DND-41 (cell line): ENCODE measurements around the gene TRPM3.

Experiments
- EZH2 ChIP-seq: IDR thresholded peaks from 3 replicates; pipeline ENCODE4 v1.6.1; 2012; ENCODE audit warnings: borderline replicate concordance, low read depth, mild to moderate bottlenecking, moderate library complexity, low read length, inconsistent platforms; ENCODE audit not compliant: severe bottlenecking
- TF ChIP-seq, protein P1 (sequence below): IDR thresholded peaks from 2 replicates; pipeline ENCODE4 v1.5.1; 2012; ENCODE audit warnings: borderline replicate concordance, low read length, moderate library complexity, mild to moderate bottlenecking; ENCODE audit not compliant: poor library complexity, severe bottlenecking; ENCODE audit errors: extremely low read depth

- TF ChIP-seq, protein P1, sequence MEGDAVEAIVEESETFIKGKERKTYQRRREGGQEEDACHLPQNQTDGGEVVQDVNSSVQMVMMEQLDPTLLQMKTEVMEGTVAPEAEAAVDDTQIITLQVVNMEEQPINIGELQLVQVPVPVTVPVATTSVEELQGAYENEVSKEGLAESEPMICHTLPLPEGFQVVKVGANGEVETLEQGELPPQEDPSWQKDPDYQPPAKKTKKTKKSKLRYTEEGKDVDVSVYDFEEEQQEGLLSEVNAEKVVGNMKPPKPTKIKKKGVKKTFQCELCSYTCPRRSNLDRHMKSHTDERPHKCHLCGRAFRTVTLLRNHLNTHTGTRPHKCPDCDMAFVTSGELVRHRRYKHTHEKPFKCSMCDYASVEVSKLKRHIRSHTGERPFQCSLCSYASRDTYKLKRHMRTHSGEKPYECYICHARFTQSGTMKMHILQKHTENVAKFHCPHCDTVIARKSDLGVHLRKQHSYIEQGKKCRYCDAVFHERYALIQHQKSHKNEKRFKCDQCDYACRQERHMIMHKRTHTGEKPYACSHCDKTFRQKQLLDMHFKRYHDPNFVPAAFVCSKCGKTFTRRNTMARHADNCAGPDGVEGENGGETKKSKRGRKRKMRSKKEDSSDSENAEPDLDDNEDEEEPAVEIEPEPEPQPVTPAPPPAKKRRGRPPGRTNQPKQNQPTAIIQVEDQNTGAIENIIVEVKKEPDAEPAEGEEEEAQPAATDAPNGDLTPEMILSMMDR, result no peak
- TF ChIP-seq EZH2, result no peak
These were observed 607.1 kb downstream of the TRPM3 start for GRCh38 chr9:70514273-70514672.
